Spinal cord (tissue), 10 donors: ENCODE measurements around the gene ALDH18A1. TPM values are rescaled to one million over a fixed set of nuclear protein-coding genes. Genes with fewer than 3 reads are reported as not detected.
A peak's percentile ranks its signal among the peaks of the same experiment; 100 is the strongest.
"Not testable (repeated sequence)": the region's sequence is repeated elsewhere in the genome, so short reads cannot be mapped to it uniquely, and the experiment has no call there.

Source experiments
- DNase-seq, 6 donors: peaks; one replicate each; pipeline versions ENCODE4 v3.0.0 to v3.0.0-alpha.2; 2013 to 2015; ENCODE audit warnings: low spot score in 6 of 6, low read depth in 4 of 6
- H3K27ac ChIP-seq: one replicate; pipeline ENCODE4 v1.5.1; 2013; ENCODE audit warnings: low read depth, low read length, control low read depth
- H3K27me3 ChIP-seq: one replicate; pipeline ENCODE4 v1.6.1; 2013; ENCODE audit warnings: low read length; ENCODE audit not compliant: control insufficient read depth, insufficient read depth
- H3K36me3 ChIP-seq: one replicate; pipeline ENCODE4 v1.6.1; 2013; ENCODE audit warnings: low read length; ENCODE audit not compliant: control insufficient read depth, insufficient read depth
- H3K4me1 ChIP-seq: one replicate; pipeline ENCODE4 v1.6.1; 2013; ENCODE audit warnings: low read length; ENCODE audit not compliant: control insufficient read depth, insufficient read depth
- H3K4me3 ChIP-seq: one replicate; pipeline ENCODE4 v1.5.1; 2013; ENCODE audit warnings: low read depth, low read length, control low read depth
- H3K9me3 ChIP-seq: one replicate; pipeline ENCODE4 v1.6.1; 2013; ENCODE audit warnings: low read length; ENCODE audit not compliant: control insufficient read depth, insufficient read depth
- WGBS: methylation state at CpG from one replicate; pipeline ENCODE4 v1.1.5; 2013; ENCODE audit warnings: missing lambda C conversion rate; ENCODE audit not compliant: insufficient coverage; 5-methylcytosine and 5-hydroxymethylcytosine counted together
- polyA plus RNA-seq, 2 donors: library from polyadenylated mRNA; unstranded; fragments of 120-200 nt; gene quantifications; one replicate each; pipeline ENCODE4 v1.2.1, GENCODE V29; 2013; ENCODE audit not compliant: insufficient read length in 2 of 2
- total RNA-seq, 2 donors: library from RNA; depleted of rRNA in 1 of 2; stranded (reverse); fragments of 120-200 nt in 1 of 2; fragments of >200 nt in 1 of 2; gene quantifications; one replicate each; pipeline versions ENCODE4 v1.2.3 to v1.2.4, GENCODE V29; 2013 to 2014
- donor health status: healthy.

The ALDH18A1 gene
- total and polyA plus RNA-seq, 4 donors, result 57.6 to 75.7 (median 58.5) TPM

DNA sequence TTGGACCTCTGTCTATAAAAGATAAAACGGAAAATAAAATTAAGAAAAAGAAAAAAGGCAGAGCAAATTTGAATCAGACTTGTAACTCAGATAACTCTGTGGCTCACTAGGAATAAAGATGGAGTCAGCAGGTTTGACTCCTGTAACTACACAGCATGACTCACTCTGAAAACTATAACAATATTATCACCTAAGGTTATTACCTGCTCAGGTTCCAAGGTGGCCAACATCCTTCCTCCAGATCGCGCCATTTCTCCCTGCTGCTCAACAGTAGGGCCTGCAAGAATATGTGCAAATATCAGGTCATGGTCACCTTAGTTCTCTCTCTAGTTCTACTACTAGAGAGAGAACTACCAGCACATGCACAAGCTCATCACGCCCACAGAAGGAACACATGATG, 30.0 kb downstream of the ALDH18A1 start:
- Histone ChIP-seq H3K27me3 (no peaks in the 10 kb centered on the region), H3K4me3 (no peak overlapping the region), H3K36me3 (peaks cover 17% of the 10 kb centered on the region), H3K4me1 (no peaks in the 10 kb centered on the region), H3K9me3 (no peaks in the 10 kb centered on the region), H3K27ac (no peak overlapping the region)
- WGBS, result no CpG with 5 or more reads among the region's 4 CpGs
- DNase-seq, result no peak

DNA sequence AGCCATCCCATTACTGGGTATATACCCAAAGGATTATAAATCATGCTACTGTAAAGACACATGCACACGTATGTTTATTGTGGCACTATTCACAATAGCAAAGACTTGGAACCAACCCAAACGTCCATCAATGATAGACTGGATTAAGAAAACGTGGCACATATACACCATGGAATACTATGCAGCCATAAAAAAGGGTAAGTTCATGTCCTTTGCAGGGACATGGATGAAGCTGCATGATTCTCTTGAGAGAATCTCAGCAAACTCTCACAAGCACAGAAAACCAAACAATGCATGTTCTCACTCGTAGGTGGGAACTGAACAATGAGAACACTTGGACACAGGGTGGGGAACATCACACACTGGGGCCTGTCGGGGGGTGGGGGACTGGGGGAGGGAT, 36.1 kb downstream of the ALDH18A1 start:
- not testable (repeated sequence) for H3K27ac ChIP-seq, DNase-seq, H3K4me3 ChIP-seq, H3K27me3 ChIP-seq, H3K4me1 ChIP-seq, H3K9me3 ChIP-seq
- peaks cover 37% of the 10 kb centered on the region for H3K36me3 ChIP-seq
- WGBS, result no CpG with 5 or more reads among the region's 5 CpGs

DNA sequence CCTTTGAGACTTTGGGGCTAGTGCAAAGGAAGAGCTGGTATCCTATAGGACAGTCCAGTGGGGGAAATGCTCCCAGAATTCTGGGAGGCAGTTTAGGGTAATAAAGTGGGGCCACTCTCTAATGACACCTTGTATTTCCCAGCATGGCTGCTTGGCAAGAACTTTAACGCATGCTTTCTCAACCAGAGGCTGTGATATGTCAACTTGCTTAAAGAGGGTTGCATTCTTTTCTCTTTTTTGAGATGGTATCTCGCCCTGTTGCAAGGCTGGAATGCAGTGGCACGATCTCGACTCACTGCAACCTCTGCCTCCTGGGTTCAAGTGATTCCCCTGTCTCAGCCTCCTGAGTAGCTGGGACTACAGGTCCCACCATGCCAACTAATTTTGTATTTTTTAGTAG, 38.4 kb downstream of the ALDH18A1 start:
- no peak overlapping the region for H3K27ac ChIP-seq
- no peak for DNase-seq
- no peak overlapping the region for H3K4me3 ChIP-seq
- peaks cover 43% of the 10 kb centered on the region for H3K36me3 ChIP-seq
- no peaks in the 10 kb centered on the region for H3K27me3 ChIP-seq
- H3K4me1 ChIP-seq, result no peaks in the 10 kb centered on the region
- 95% methylated on average over 3 of the region's 4 CpGs for WGBS
- no peaks in the 10 kb centered on the region for H3K9me3 ChIP-seq

DNA sequence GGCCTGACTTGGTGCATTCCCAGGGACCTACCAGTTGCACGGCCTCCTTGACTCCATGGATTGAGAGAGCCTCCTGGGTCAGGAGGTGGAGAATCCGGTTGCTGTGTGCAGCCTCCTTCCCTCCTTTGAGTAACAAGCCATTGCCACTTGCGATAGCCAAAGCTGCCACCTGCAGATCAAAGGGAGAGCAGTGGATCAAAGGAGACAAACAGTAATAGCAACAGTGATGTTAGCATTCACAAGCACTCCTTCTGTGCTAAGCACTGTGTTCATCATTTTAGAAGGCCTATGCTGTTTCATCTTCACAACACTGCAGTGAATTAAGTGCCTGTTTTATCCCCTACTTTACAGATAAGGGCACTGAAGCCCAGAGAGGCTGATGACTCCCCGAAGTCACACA, 40.1 kb downstream of the ALDH18A1 start:
- Histone ChIP-seq H3K27ac (no peak overlapping the region), H3K4me3 (no peak overlapping the region), H3K36me3 (peaks cover 52% of the 10 kb centered on the region), H3K4me1 (no peaks in the 10 kb centered on the region), H3K9me3 (no peaks in the 10 kb centered on the region), H3K27me3 (no peaks in the 10 kb centered on the region)
- no peak for DNase-seq
- WGBS, result 79% methylated on average over 2 of the region's 4 CpGs

DNA sequence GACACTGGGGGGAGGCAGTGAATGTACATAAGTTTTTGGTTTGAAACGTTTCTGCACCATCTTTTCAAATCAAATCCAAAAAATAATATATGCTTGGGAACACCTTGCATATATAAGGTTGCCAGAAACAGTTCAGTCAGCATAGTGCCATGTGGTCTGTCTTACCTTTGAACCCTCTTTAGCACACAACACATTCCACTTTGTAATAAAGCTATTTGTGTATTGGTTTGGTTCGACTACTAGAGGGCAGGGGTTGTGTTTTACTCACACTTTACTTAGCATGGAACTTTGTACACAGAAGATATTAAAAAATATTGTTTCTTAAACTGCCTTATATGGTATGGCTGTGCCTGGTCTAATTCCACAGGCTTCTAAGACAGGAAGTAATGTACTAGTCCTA, 43.2 kb downstream of the ALDH18A1 start:
- Histone ChIP-seq H3K27ac (no peak overlapping the region), H3K27me3 (no peaks in the 10 kb centered on the region), H3K9me3 (no peaks in the 10 kb centered on the region), H3K4me1 (no peaks in the 10 kb centered on the region), H3K4me3 (no peak overlapping the region), H3K36me3 (peaks cover 74% of the 10 kb centered on the region)
- no CpG with 5 or more reads among the region's 2 CpGs for WGBS
- DNase-seq, result no peak

DNA sequence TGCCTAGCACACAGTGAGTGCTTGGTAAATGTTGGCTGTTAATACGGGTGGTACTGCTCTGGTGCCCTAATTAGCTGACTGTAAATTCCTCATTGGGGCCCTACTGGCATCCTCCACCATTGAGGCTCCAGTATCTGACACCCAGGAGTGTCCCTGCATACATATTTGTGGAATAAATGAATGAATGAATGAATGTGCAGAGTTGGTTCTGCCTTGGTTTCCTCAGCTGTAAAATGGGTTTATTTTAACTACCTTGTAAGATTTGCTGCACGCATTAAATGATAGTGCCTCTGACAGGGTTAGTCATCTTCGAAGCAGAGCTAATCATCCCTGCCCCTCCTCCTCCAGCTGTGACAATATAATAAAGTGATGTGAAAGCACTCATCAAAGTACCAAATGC, 45.8 kb downstream of the ALDH18A1 start:
- 100% methylated on average over 1 of the region's 3 CpGs for WGBS
- peaks cover 59% of the 10 kb centered on the region for H3K36me3 ChIP-seq
- no peaks in the 10 kb centered on the region for H3K9me3 ChIP-seq
- H3K4me3 ChIP-seq, result no peak overlapping the region
- H3K27me3 ChIP-seq, result no peaks in the 10 kb centered on the region
- DNase-seq, result no peak
- no peak overlapping the region for H3K27ac ChIP-seq
- no peaks in the 10 kb centered on the region for H3K4me1 ChIP-seq

DNA sequence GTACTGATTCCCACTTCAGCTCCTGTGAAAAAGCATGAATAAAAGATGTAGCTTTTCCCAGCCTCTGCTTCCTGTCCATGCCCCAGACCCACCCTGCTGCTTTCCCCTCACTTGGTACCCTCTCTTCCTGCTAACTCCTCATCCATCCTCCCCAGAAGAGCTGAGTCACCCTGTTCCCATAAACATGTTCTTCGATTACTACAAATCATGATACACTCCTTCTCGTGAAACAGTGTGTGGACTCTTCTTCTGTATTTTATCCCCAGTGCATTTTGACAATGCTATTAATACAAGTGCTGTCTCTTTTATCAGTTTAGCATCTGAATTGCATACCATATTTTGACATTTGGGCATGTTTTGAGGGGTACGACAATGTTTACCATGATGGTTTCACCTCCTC, 49.6 kb downstream of the ALDH18A1 start:
- 52% methylated on average over 2 of the region's 3 CpGs for WGBS
- Histone ChIP-seq H3K9me3 (no peaks in the 10 kb centered on the region), H3K27me3 (no peaks in the 10 kb centered on the region), H3K4me1 (peaks cover 15% of the 10 kb centered on the region), H3K36me3 (peaks cover 40% of the 10 kb centered on the region), H3K27ac (no peak overlapping the region), H3K4me3 (no peak overlapping the region)
- no peak for DNase-seq

DNA sequence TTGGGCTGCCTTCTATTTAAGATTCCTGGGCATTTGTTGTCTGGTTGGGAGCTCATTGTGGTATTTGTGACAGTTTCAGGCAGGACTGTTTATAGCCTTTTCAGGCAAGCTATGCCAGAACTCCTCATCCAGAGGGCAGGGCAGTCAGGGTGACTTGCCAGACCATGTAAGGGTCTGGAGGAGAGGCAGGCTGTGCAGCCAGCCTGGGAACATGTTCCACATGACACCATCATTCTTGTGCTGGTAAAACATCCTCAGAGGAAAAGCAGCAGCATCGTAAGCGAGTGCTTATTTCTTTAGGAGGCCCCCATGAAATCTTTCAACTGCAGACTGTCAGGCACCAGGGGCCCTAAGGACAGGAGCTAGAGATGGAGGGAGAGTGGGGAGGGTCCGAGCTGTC, 51.3 kb downstream of the ALDH18A1 start:
- WGBS, result 47% methylated on average over 3 of the region's 3 CpGs
- peaks cover 15% of the 10 kb centered on the region for H3K4me1 ChIP-seq
- no peak overlapping the region for H3K4me3 ChIP-seq
- peak overlapping the region; percentile 49 for H3K27ac ChIP-seq
- no peaks in the 10 kb centered on the region for H3K27me3 ChIP-seq
- no peaks in the 10 kb centered on the region for H3K9me3 ChIP-seq
- peaks cover 24% of the 10 kb centered on the region for H3K36me3 ChIP-seq
- peak in 2 of 6 donors; percentile 10 to 42 for DNase-seq

DNA sequence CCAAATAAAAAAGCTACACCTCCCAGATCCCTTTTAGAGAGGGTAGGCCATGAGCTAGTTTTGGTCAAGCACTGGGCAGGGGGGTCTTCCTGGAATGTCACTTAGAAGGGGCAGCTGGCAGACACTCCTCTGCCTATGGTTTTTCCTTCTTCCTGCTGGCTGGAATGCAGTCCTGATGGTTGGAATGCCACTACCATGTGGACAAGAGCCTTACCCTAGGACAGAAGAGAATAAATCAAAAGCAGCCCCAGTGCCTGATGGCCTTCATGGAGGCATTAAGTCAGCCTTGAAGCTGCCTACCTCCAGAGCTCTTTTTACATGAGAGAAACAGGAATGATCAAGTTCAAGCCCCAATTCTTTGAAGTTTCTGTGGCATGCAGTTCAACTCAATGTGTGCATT, 51.9 kb downstream of the ALDH18A1 start:
- H3K4me1 ChIP-seq, result peaks cover 15% of the 10 kb centered on the region
- no peak overlapping the region for H3K4me3 ChIP-seq
- H3K36me3 ChIP-seq, result peaks cover 18% of the 10 kb centered on the region
- no peak for DNase-seq
- H3K27ac ChIP-seq, result no peak overlapping the region
- no peaks in the 10 kb centered on the region for H3K9me3 ChIP-seq
- no peaks in the 10 kb centered on the region for H3K27me3 ChIP-seq

DNA sequence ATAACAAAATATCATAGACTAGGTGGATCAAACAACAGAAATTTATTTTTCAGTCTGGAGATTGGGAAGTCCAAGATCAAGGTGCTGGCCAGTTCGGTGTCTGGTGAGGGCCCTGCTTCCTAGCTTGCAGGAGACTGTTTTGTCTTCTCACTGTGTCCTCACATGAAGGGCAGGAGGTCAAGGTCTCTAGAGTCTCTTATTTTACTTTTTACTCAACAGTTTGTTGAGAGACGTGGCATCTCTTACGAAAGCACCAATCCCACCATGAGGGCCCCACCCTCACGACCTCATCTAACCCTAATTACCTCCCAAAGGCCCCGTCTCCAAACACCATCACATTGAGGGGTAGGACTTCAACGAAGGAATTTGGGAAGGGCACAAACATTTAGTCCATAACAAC, 54.1 kb downstream of the ALDH18A1 start:
- 87% methylated on average over 5 of the region's 6 CpGs for WGBS
- H3K4me3 ChIP-seq, result no peak overlapping the region

More for the DNA sequence above, 54.1 kb downstream of the ALDH18A1 start:
- peaks cover 15% of the 10 kb centered on the region for H3K4me1 ChIP-seq
- no peak overlapping the region for H3K27ac ChIP-seq
- H3K27me3 ChIP-seq, result no peaks in the 10 kb centered on the region
- peaks cover 4% of the 10 kb centered on the region for H3K36me3 ChIP-seq
- no peaks in the 10 kb centered on the region for H3K9me3 ChIP-seq
- no peak for DNase-seq
